OCI-LY7 (cell line): ENCODE results near the gene CPB2. TPM values are rescaled to one million over a fixed set of nuclear protein-coding genes. Genes with fewer than 3 reads are reported as not detected.

ENCODE experiments used
- Bru-seq: library from RNA; stranded (reverse); fragments of 400-500 nt; gene quantifications from one replicate; lab custom pipeline; 2021; lab: Mats Ljungman, UMichigan
- BruChase-seq, 2 experiments: library from RNA; stranded (reverse); fragments of 400-500 nt; gene quantifications; one replicate each; lab custom pipeline; 2021; lab: Mats Ljungman, UMichigan
- BruUV-seq: library from RNA; stranded (reverse); fragments of 400-500 nt; replicated peaks from 2 replicates; lab custom pipeline; 2021; lab: Mats Ljungman, UMichigan
- CTCF ChIA-PET: fragments of 300-600 bp; sonication (Branson Sonifier 250); formaldehyde crosslinking; loops from one replicate; lab custom pipeline; 2022; ENCODE audit warnings: antibody characterized with exemption; ENCODE audit not compliant: unreplicated experiment; lab: Charles Lee
- POLR2A ChIA-PET: fragments of 300-600 bp; sonication (Branson Sonifier 250); formaldehyde crosslinking; loops from one replicate; lab custom pipeline; 2022; ENCODE audit warnings: antibody characterized with exemption; lab: Charles Lee
- DNase-seq: peaks from one replicate; pipeline ENCODE4 v3.0.0-alpha.2; 2015; ENCODE audit warnings: low spot score
- H2AFZ ChIP-seq: fragments of 200-600 bp; sonication (generic), shearing (Covaris generic); 2 replicates; pipeline ENCODE4 v1.6.1; 2014; ENCODE audit warnings: mild to moderate bottlenecking, antibody characterized with exemption, low read length, moderate library complexity
- H3K27ac ChIP-seq: fragments of 200-600 bp; sonication (generic); 2 replicates; pipeline ENCODE4 v1.5.1; 2014; ENCODE audit warnings: mixed run types, low read depth, mild to moderate bottlenecking, moderate library complexity, low read length, inconsistent platforms; ENCODE audit not compliant: poor library complexity, severe bottlenecking
- H3K36me3 ChIP-seq: fragments of 200-600 bp; sonication (generic); 2 replicates; pipeline ENCODE4 v1.6.1; 2014; ENCODE audit warnings: mild to moderate bottlenecking, antibody characterized with exemption, low read length, moderate library complexity, mixed read lengths; ENCODE audit not compliant: insufficient read depth
- H3K4me1 ChIP-seq: fragments of 200-600 bp; sonication (generic); 2 replicates; pipeline ENCODE4 v1.5.1; 2014; ENCODE audit warnings: mild to moderate bottlenecking, low read length; ENCODE audit not compliant: insufficient read depth, poor library complexity, severe bottlenecking
- H3K4me2 ChIP-seq: fragments of 200-600 bp; sonication (generic); 2 replicates; pipeline ENCODE4 v1.6.1; 2014; ENCODE audit warnings: mild to moderate bottlenecking, low read length
- H3K4me3 ChIP-seq: fragments of 200-600 bp; sonication (generic); 2 replicates; pipeline ENCODE4 v1.5.1; 2014; ENCODE audit warnings: mild to moderate bottlenecking, low read depth, low read length; ENCODE audit not compliant: poor library complexity, severe bottlenecking
- H3K79me2 ChIP-seq: fragments of 200-600 bp; sonication (generic); 2 replicates; pipeline ENCODE4 v1.6.1; 2016; ENCODE audit warnings: low read depth, mild to moderate bottlenecking, low read length, moderate library complexity, mixed read lengths; ENCODE audit not compliant: insufficient read depth
- H3K9me2 ChIP-seq: fragments of 200-600 bp; sonication (generic); 2 replicates; pipeline ENCODE4 v1.6.1; 2016; ENCODE audit warnings: mild to moderate bottlenecking, low read length, mixed read lengths; ENCODE audit not compliant: insufficient read depth
- H3K9me3 ChIP-seq: fragments of 200-600 bp; sonication (generic); 2 replicates; pipeline ENCODE4 v1.6.1; 2014; ENCODE audit warnings: mild to moderate bottlenecking, mixed run types, low read length, mixed read lengths
- H4K20me1 ChIP-seq: fragments of 200-600 bp; sonication (generic); 2 replicates; pipeline ENCODE4 v1.6.1; 2014; ENCODE audit warnings: mild to moderate bottlenecking, antibody characterized with exemption, low read length, moderate library complexity, mixed read lengths; ENCODE audit not compliant: insufficient read depth
- EZH2phosphoT487 ChIP-seq: fragments of 200-600 bp; sonication (generic); IDR thresholded peaks from 2 replicates; pipeline ENCODE4 v1.6.1; 2018; ENCODE audit warnings: low read depth, borderline replicate concordance, mild to moderate bottlenecking, mixed run types, antibody characterized with exemption, low read length, moderate library complexity, mixed read lengths
- intact Hi-C: fragments of 100-400 bp; cut with micrococcal nuclease; formaldehyde crosslinking; loops from one replicate; pipeline ENCODE4 v1.10.0; 2022; ENCODE audit not compliant: unreplicated experiment
- long read RNA-seq: library from polyadenylated mRNA; stranded (forward); transcript quantifications from one replicate; pipeline ENCODE4 v2.0.0, GENCODE V29; 2022
- total RNA-seq, 2 experiments: library from RNA; depleted of rRNA in 1 of 2; stranded (reverse); fragments of >200 nt in 1 of 2; shearing (Covaris generic) in 1 of 2; gene quantifications; 2 replicates each; pipeline ENCODE4 v1.2.3, GENCODE V29; 2014 to 2022
- TF ChIP-seq, protein P1 (sequence below): fragments of 200-600 bp; sonication (generic); conservative IDR thresholded peaks from 2 replicates; pipeline ENCODE4 v1.5.1; 2014; ENCODE audit warnings: mild to moderate bottlenecking, antibody characterized with exemption, low read length, moderate library complexity, mixed read lengths

CPB2 gene, protein sequence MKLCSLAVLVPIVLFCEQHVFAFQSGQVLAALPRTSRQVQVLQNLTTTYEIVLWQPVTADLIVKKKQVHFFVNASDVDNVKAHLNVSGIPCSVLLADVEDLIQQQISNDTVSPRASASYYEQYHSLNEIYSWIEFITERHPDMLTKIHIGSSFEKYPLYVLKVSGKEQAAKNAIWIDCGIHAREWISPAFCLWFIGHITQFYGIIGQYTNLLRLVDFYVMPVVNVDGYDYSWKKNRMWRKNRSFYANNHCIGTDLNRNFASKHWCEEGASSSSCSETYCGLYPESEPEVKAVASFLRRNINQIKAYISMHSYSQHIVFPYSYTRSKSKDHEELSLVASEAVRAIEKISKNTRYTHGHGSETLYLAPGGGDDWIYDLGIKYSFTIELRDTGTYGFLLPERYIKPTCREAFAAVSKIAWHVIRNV
- total RNA-seq (2014; rRNA removed; shearing (Covaris generic)) (not detected in 2 replicates), total RNA-seq (2022) (not detected in 2 replicates), Bru-seq, nascent RNA (percentile 3 among the genes with signal in this experiment), BruChase-seq, experiment 1, labeled RNA remaining after a 6-hour chase (not detected), BruChase-seq, experiment 2, labeled RNA remaining after a 2-hour chase (percentile 3 among the genes with signal in this experiment)
- long read RNA-seq, partial matches to known transcripts, result 0 of 2 reads
- long read RNA-seq, other reads (novel, unspliced or antisense), result 2 of 2 reads

DNA sequence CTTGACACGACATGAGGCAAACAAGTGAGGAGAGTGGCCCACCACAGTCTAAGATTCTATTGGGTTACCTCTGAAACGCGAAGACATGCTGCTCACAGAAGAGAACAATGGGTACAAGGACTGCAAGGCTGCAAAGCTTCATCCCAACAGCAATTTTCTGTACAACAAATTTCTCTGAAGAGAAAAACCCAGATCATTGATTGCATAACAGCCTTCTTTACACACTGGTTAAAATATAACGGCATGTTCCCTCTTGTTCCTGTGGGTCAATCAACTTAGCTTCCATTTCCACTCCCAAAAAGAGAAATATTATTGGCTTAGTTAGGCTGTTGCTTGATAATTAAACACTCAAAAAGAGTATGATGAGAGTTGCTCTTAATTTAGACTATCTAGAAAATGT is at the start of gene CPB2:
Gene CPB2, minus strand, starts transcription at position 166 of the 400 bp plus-strand sequence. Its CDS starts 24 bp downstream, at position 142.
- TF ChIP-seq, protein P1, sequence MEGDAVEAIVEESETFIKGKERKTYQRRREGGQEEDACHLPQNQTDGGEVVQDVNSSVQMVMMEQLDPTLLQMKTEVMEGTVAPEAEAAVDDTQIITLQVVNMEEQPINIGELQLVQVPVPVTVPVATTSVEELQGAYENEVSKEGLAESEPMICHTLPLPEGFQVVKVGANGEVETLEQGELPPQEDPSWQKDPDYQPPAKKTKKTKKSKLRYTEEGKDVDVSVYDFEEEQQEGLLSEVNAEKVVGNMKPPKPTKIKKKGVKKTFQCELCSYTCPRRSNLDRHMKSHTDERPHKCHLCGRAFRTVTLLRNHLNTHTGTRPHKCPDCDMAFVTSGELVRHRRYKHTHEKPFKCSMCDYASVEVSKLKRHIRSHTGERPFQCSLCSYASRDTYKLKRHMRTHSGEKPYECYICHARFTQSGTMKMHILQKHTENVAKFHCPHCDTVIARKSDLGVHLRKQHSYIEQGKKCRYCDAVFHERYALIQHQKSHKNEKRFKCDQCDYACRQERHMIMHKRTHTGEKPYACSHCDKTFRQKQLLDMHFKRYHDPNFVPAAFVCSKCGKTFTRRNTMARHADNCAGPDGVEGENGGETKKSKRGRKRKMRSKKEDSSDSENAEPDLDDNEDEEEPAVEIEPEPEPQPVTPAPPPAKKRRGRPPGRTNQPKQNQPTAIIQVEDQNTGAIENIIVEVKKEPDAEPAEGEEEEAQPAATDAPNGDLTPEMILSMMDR, result no peak
- TF ChIP-seq EZH2phosphoT487, result no peak
- no TSS peak for BruUV-seq
- CTCF ChIA-PET, result no interaction called here

DNA sequence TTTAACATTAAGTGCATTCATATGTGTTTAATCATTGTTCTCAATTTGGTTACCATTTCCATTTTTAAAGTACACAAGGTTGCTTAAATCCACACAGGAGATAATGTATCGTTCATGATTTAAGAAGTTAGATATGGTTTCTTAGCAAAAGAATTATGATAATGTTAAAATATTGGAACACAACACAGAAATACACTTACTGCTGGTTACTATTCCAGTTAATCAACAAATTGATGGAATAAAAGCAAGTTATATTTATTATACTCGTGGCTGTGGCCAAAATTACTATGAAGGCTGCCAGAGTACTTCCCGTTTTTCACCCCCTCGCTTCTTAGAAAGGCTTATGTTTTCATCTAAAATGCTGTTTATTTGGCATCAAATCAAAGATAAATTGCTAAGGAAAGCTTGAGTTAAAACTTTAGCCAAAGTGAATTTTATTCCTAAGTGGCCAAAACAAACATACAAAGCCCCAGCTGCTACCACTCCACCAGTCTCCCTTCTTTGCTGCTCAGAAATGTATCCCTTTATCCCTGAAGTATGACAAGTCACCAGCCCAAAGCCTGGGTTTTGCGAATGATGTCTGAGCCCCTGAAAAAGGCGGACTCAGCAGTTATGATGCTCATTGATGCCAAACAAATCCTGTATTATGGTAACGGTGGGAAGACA is 49.4 kb upstream of the CPB2 start:
- Histone ChIP-seq H3K9me3 (no peaks in the 10 kb centered on the region), H3K79me2 (peaks cover 21% of the 10 kb centered on the region), H3K27ac (no peak overlapping the region), H3K4me3 (no peak overlapping the region), H4K20me1 (peaks cover 10% of the 10 kb centered on the region; the same call in 1 of the 2 replicates), H3K4me2 (no peak overlapping the region), H3K36me3 (peaks cover 99% of the 10 kb centered on the region), H3K4me1 (no peaks in the 10 kb centered on the region), H3K9me2 (no peaks in the 10 kb centered on the region), H2AFZ (no peak overlapping the region)
- ChIA-PET CTCF (no interaction called here), POLR2A (interaction anchor here (0.6 kb wide), 1 partner anchor 188 kb away, joined by 3 read pairs; no protein-coding TSS in a partner anchor)
- DNase-seq, result no peak
- BruUV-seq, result TSS peak; percentile 23
- no peak for TF ChIP-seq EZH2phosphoT487
- TF ChIP-seq, protein P1, result no peak
- intact Hi-C loops, result no loop called here

More for the DNA sequence above, at the start of gene CPB2:
- no peaks in the 10 kb centered on the region for H4K20me1 ChIP-seq
- no peak within 1 kb of the TSS for H3K27ac ChIP-seq
- H2AFZ ChIP-seq, result no peak within 1 kb of the TSS
- H3K9me3 ChIP-seq, result no peaks in the 10 kb centered on the region
- no peaks in the 10 kb centered on the region for H3K9me2 ChIP-seq
- H3K4me3 ChIP-seq, result no peak within 1 kb of the TSS
- no peaks in the 10 kb centered on the region for H3K36me3 ChIP-seq
- H3K4me1 ChIP-seq, result peaks cover 16% of the 10 kb centered on the region
- intact Hi-C loops, result no loop called here
- H3K79me2 ChIP-seq, result no peaks in the 10 kb centered on the region
- H3K4me2 ChIP-seq, result no peak within 1 kb of the TSS
- POLR2A ChIA-PET, result no interaction called here
- DNase-seq, result no peak
